LHCN-M2 (cell line): ENCODE results near the gene USP17L24. TPM values are rescaled to one million over a fixed set of nuclear protein-coding genes. Genes with fewer than 3 reads are reported as not detected.
"Not testable (repeated sequence)": the region's sequence is repeated elsewhere in the genome, so short reads cannot be mapped to it uniquely, and the experiment has no call there.

ENCODE experiments used
- DNase-seq: peaks from one replicate; pipeline ENCODE4 v3.0.0-alpha.2; 2012; ENCODE audit warnings: low read depth
- polyA plus RNA-seq: library from polyadenylated mRNA; unstranded; fragments of >200 nt; gene quantifications from one replicate; pipeline ENCODE4 v1.2.1, GENCODE V29; 2012; ENCODE audit warnings: missing spikeins
- total RNA-seq: library from RNA; depleted of rRNA; stranded (reverse); fragments of >200 nt; gene quantifications from 2 replicates; pipeline ENCODE4 v1.2.3, GENCODE V29; 2014; rRNA removed

Gene USP17L24
- not detected in 2 replicates for total RNA-seq
- polyA plus RNA-seq = not detected

- not testable (repeated sequence) for DNase-seq
Observed at GRCh38 chr4:9324865-9325264, at the start of gene USP17L24. TSS of gene USP17L24 (plus strand) at chr4:9325165. CDS start at chr4:9325165, 0 bp downstream.

DNA sequence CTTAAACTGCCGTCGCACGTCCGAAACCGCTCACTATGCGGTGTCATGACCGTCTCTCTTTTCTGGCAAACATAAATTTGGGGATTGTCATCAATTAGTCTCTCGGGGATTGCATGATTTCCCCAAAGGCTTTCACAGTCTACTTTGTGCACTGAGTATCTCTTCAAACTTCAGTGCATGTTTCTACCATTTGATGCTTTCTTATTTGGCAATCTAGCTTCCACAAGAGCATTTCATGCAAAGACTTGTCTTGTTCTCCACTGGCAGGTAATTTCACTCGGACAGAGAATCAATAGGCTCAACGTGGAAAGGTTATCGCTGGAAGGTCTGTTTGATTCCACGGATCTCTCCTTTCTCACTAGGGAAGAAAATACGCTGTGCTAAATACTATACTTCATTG lies 774 bp upstream of the USP17L24 start:
- not testable (repeated sequence) for DNase-seq

DNA sequence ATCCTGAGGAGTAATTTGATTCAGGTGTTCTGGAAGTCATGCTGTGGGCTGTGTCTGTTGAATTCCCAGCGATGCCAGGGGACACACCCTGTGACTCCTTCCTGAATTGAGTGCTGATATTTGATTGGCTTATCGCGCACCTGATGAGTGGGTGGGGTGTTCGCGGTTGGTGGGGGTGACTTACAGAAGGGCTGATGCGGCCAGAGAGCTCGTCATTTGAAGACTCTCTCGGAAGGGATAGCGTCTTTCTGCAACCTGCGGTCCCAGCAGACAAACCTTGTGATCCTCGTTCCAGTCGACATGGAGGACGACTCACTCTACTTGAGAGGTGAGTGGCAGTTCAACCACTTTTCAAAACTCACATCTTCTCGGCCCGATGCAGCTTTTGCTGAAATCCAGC lies 4.6 kb downstream of the USP17L24 start, which contains the start of gene USP17L25:
Gene USP17L25 (plus strand): TSS at position 301 of the 400 bp plus-strand sequence. CDS start 0 bp downstream, at position 301.
- not testable (repeated sequence) for DNase-seq

DNA sequence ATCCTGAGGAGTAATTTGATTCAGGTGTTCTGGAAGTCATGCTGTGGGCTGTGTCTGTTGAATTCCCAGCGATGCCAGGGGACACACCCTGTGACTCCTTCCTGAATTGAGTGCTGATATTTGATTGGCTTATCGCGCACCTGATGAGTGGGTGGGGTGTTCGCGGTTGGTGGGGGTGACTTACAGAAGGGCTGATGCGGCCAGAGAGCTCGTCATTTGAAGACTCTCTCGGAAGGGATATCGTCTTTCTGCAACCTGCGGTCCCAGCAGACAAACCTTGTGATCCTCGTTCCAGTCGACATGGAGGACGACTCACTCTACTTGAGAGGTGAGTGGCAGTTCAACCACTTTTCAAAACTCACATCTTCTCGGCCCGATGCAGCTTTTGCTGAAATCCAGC lies 9.4 kb downstream of the USP17L24 start, which contains the start of gene USP17L26:
Gene USP17L26 (plus strand): TSS at position 301 of the 400 bp plus-strand sequence. CDS start 0 bp downstream, at position 301.
- not testable (repeated sequence) for DNase-seq

- DNase-seq = not testable (repeated sequence)
Observed at GRCh38 chr4:9339103-9339502, 14.1 kb downstream of the USP17L24 start, which contains the start of gene USP17L5. TSS of gene USP17L5 (plus strand) at chr4:9339403. CDS start at chr4:9339403, 0 bp downstream.

DNA sequence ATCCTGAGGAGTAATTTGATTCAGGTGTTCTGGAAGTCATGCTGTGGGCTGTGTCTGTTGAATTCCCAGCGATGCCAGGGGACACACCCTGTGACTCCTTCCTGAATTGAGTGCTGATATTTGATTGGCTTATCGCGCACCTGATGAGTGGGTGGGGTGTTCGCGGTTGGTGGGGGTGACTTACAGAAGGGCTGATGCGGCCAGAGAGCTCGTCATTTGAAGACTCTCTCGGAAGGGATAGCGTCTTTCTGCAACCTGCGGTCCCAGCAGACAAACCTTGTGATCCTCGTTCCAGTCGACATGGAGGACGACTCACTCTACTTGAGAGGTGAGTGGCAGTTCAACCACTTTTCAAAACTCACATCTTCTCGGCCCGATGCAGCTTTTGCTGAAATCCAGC lies 18.9 kb downstream of the USP17L24 start, which contains the start of gene USP17L27:
Gene USP17L27 (plus strand): TSS at position 301 of the 400 bp plus-strand sequence. CDS start 0 bp downstream, at position 301.
- not testable (repeated sequence) for DNase-seq

- DNase-seq = not testable (repeated sequence)
Observed at GRCh38 chr4:9348593-9348992, 23.6 kb downstream of the USP17L24 start, which contains the start of gene USP17L28. TSS of gene USP17L28 (plus strand) at chr4:9348893. CDS start at chr4:9348893, 0 bp downstream.

- not testable (repeated sequence) for DNase-seq
Observed at GRCh38 chr4:9350866-9351265, 25.9 kb downstream of the USP17L24 start.

DNA sequence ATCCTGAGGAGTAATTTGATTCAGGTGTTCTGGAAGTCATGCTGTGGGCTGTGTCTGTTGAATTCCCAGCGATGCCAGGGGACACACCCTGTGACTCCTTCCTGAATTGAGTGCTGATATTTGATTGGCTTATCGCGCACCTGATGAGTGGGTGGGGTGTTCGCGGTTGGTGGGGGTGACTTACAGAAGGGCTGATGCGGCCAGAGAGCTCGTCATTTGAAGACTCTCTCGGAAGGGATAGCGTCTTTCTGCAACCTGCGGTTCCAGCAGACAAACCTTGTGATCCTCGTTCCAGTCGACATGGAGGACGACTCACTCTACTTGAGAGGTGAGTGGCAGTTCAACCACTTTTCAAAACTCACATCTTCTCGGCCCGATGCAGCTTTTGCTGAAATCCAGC lies 28.4 kb downstream of the USP17L24 start, which contains the start of gene USP17L29:
Gene USP17L29 (plus strand): TSS at position 301 of the 400 bp plus-strand sequence. CDS start 0 bp downstream, at position 301.
- DNase-seq = not testable (repeated sequence)

- not testable (repeated sequence) for DNase-seq
Observed at GRCh38 chr4:9362829-9363228, 37.9 kb downstream of the USP17L24 start, which contains the start of gene USP17L30. TSS of gene USP17L30 (plus strand) at chr4:9363129. CDS start at chr4:9363129, 0 bp downstream.

Other genes with a start within 250 kb of the USP17L24 start
- gene FAM90A26, start 154.8 kb upstream of the USP17L24 start, total RNA-seq = not detected in 2 replicates
- gene USP17L10, start 114.5 kb upstream of the USP17L24 start, total RNA-seq = not detected in 2 replicates
- not detected in 2 replicates for gene USP17L11, start 109.8 kb upstream of the USP17L24 start, total RNA-seq
- not detected in 2 replicates for gene USP17L12, start 105.0 kb upstream of the USP17L24 start, total RNA-seq
- gene USP17L13, start 100.3 kb upstream of the USP17L24 start, total RNA-seq = not detected in 2 replicates
- gene USP17L15, start 90.8 kb upstream of the USP17L24 start, total RNA-seq = not detected in 2 replicates
- gene USP17L17, start 81.3 kb upstream of the USP17L24 start, total RNA-seq = not detected in 2 replicates
- gene USP17L18, start 76.5 kb upstream of the USP17L24 start, total RNA-seq = not detected in 2 replicates
- gene USP17L19, start 71.8 kb upstream of the USP17L24 start, total RNA-seq = not detected in 2 replicates
- gene USP17L20, start 67.0 kb upstream of the USP17L24 start, total RNA-seq = not detected in 2 replicates
- gene USP17L21, start 62.3 kb upstream of the USP17L24 start, total RNA-seq = not detected in 2 replicates
- not detected in 2 replicates for gene USP17L22, start 57.5 kb upstream of the USP17L24 start, total RNA-seq
- gene USP17L25, start 4.7 kb downstream of the USP17L24 start, total RNA-seq = not detected in 2 replicates
- gene USP17L26, start 9.5 kb downstream of the USP17L24 start, total RNA-seq = not detected in 2 replicates
- not detected in 2 replicates for gene USP17L5, start 14.2 kb downstream of the USP17L24 start, total RNA-seq
- gene USP17L27, start 19.0 kb downstream of the USP17L24 start, total RNA-seq = not detected in 2 replicates
- gene USP17L28, start 23.7 kb downstream of the USP17L24 start, total RNA-seq = not detected in 2 replicates
- not detected in 2 replicates for gene USP17L29, start 28.5 kb downstream of the USP17L24 start, total RNA-seq
- gene USP17L30, start 38.0 kb downstream of the USP17L24 start, total RNA-seq = not detected in 2 replicates
- not detected in 2 replicates for gene DEFB131A, start 119.2 kb downstream of the USP17L24 start, total RNA-seq